Measurements from ENCODE around the gene UTP14C.
"Not testable (repeated sequence)": the region's sequence is repeated elsewhere in the genome, so short reads cannot be mapped to it uniquely, and the experiment has no call there.

Gene UTP14C

GRCh38 chr13:51981355-51981754 lies 43.1 kb upstream of the UTP14C start:
- DNase-seq: no peak
- Histone ChIP-seq H3K4me3 (ENCODE audit: low read depth, low read length) (no peak overlapping the region), H3K27me3 (peaks cover 2% of the 10 kb centered on the region; the same call in 1 of the 2 replicates), H3K9me3 (no peaks in the 10 kb centered on the region), H3K4me1 (no peaks in the 10 kb centered on the region), H3K36me3 (no peaks in the 10 kb centered on the region)
- no peak for TF ChIP-seq CTCF (IDR thresholded peaks at IDR 0.05; ENCODE audit: low read depth, low read length)

- not testable (repeated sequence) for H3K4me1 ChIP-seq; H3K9me3 ChIP-seq; H3K4me3 ChIP-seq (ENCODE audit: low read depth, low read length); DNase-seq; H3K27me3 ChIP-seq; H3K36me3 ChIP-seq
Observed at GRCh38 chr13:51983292-51983691, 41.2 kb upstream of the UTP14C start.

GRCh38 chr13:51984904-51985303 lies 39.6 kb upstream of the UTP14C start:
- H3K9me3 ChIP-seq; H3K4me3 ChIP-seq (ENCODE audit: low read depth, low read length); H3K27me3 ChIP-seq; H3K36me3 ChIP-seq; DNase-seq; H3K4me1 ChIP-seq: not testable (repeated sequence)

DNA sequence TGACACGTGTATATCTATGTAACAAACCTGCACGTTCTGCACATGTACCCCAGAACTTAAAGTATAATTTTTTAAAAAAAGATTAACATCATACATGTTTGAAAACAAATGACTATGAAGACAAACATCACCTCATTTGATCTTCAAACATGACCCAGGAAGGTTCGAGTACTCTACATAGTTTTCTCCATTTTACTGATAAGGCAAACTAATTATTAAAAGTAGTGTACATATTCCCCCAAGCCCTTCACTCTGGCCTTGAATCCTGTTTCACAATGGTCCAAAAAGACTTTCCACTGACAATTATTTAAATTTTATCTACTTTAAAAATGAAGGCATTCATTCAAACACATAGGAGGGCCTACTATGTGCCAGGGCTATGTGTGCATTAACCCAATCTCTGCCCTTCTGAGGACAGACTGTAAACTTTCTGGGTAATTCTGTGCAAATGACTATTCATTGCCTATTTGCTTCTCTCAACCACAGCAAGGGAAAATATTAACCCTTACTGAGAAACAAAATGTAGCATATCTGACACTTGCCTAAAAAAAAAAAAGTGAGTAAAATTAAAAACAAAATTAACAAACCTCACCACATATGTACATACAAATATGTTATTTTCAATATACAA lies 35.4 kb upstream of the UTP14C start:
- no peak for TF ChIP-seq CTCF (IDR thresholded peaks at IDR 0.05; ENCODE audit: low read depth, low read length)
- Histone ChIP-seq H3K27me3 (peaks cover 6% of the 10 kb centered on the region), H3K4me1 (no peaks in the 10 kb centered on the region), H3K4me3 (ENCODE audit: low read depth, low read length) (no peak overlapping the region), H3K9me3 (no peaks in the 10 kb centered on the region), H3K36me3 (no peaks in the 10 kb centered on the region)
- no peak for DNase-seq

GRCh38 chr13:51993713-51994112 lies 30.8 kb upstream of the UTP14C start:
- Histone ChIP-seq H3K27me3 (peaks cover 3% of the 10 kb centered on the region; the same call in 1 of the 2 replicates), H3K4me1 (no peaks in the 10 kb centered on the region), H3K9me3 (no peaks in the 10 kb centered on the region), H3K4me3 (ENCODE audit: low read depth, low read length) (no peak overlapping the region), H3K36me3 (no peaks in the 10 kb centered on the region)
- TF ChIP-seq CTCF (IDR thresholded peaks at IDR 0.05; ENCODE audit: low read depth, low read length): no peak
- no peak for DNase-seq

DNA sequence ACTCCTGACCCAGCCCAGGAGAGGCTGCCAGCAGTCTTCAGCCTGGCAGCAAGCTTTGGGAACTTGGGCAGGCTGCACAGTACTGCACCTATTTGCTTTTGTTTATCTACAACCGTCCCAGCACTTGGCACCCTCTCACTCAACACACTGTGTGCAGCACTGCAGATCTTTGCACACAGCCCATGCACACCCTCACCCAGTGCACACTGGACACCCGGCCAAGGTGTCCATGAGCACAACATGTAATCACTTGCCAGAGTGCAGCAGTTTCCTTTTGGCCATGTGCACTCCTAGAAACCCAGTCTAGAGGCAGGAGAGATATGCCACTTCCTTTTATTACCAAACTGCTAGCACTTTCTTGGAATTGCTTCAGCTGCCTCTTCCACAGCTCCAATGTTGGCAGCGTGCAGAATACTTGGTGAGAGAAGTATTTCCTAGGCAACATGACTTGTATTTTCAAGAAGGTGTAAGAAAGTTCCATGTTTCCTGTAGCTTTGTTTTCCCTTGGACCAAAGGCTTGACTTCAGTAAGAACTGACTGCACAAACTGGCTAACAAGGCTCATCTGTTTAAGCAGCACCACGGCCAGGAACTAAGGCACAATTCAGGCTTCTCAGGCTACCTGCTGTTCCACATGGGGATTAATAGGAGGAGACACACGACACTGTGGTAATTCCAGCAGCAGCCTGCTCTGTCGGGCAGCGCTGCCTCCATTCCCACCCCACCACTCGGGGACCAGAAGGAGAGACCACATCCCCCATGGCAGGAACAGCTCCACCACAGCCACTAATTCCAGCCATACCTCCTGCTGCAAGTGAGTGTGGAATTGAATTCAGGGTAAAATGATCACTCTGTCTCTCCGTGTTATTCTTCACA lies 28.6 kb upstream of the UTP14C start:
- Histone ChIP-seq H3K9me3 (no peaks in the 10 kb centered on the region), H3K27me3 (peaks cover 3% of the 10 kb centered on the region; the same call in 1 of the 2 replicates), H3K4me3 (ENCODE audit: low read depth, low read length) (no peak overlapping the region), H3K36me3 (no peaks in the 10 kb centered on the region), H3K4me1 (no peaks in the 10 kb centered on the region)
- no peak for TF ChIP-seq CTCF (IDR thresholded peaks at IDR 0.05; ENCODE audit: low read depth, low read length)
- DNase-seq: no peak

GRCh38 chr13:51996641-51997040 lies 27.9 kb upstream of the UTP14C start:
- no peaks in the 10 kb centered on the region for H3K9me3 ChIP-seq
- no peak overlapping the region for H3K4me3 ChIP-seq (ENCODE audit: low read depth, low read length)
- H3K4me1 ChIP-seq: no peaks in the 10 kb centered on the region
- DNase-seq: no peak
- TF ChIP-seq CTCF (IDR thresholded peaks at IDR 0.05; ENCODE audit: low read depth, low read length): no peak
- H3K27me3 ChIP-seq: peaks cover 3% of the 10 kb centered on the region; the same call in 1 of the 2 replicates
- H3K36me3 ChIP-seq: no peaks in the 10 kb centered on the region

Measured in BE2C (cell line).